Loucy (cell line): Measurements from ENCODE around the gene GSKIP.

ENCODE experiments used
- CTCF ChIP-seq: fragments of 200-600 bp; sonication (generic); conservative IDR thresholded peaks from 2 replicates; pipeline ENCODE4 v1.5.1; 2014; ENCODE audit warnings: mild to moderate bottlenecking, antibody characterized with exemption, low read length
- EZH2phosphoT487 ChIP-seq: fragments of 200-600 bp; IDR thresholded peaks from 2 replicates; pipeline ENCODE4 v1.6.1; 2018; ENCODE audit warnings: antibody characterized with exemption, mild to moderate bottlenecking, moderate library complexity, borderline replicate concordance

GRCh38 chr14:96383445-96383844 is 20.1 kb downstream of the GSKIP start:
- TF ChIP-seq CTCF: no peak
- no peak for TF ChIP-seq EZH2phosphoT487
